Muscle layer of colon (tissue), 2 donors: ENCODE results near the gene HBD.
"Not testable (repeated sequence)": the region's sequence is repeated elsewhere in the genome, so short reads cannot be mapped to it uniquely, and the experiment has no call there.

Experiments
- H3K27ac ChIP-seq: one replicate; pipeline ENCODE4 v1.7.0; 2013; ENCODE audit warnings: low read depth, mild to moderate bottlenecking, low read length, moderate library complexity
- H3K27me3 ChIP-seq, 2 donors: one replicate each; pipeline ENCODE4 v1.7.0; 2013; ENCODE audit warnings: low read length in 2 of 2, mild to moderate bottlenecking in 2 of 2; ENCODE audit not compliant: insufficient read depth in 2 of 2, control insufficient read depth in 1 of 2
- H3K36me3 ChIP-seq: one replicate; pipeline ENCODE4 v1.7.0; 2013; ENCODE audit warnings: mild to moderate bottlenecking, low read length; ENCODE audit not compliant: insufficient read depth
- H3K4me1 ChIP-seq: one replicate; pipeline ENCODE4 v1.7.0; 2013; ENCODE audit warnings: mild to moderate bottlenecking, low read length; ENCODE audit not compliant: insufficient read depth
- H3K4me3 ChIP-seq, 2 donors: one replicate each; pipeline ENCODE4 v1.7.0; 2013; ENCODE audit warnings: low read length in 2 of 2, low read depth in 1 of 2, mild to moderate bottlenecking in 1 of 2, moderate library complexity in 1 of 2
- H3K9ac ChIP-seq: one replicate; pipeline ENCODE4 v1.7.0; 2013; ENCODE audit warnings: low read length
- H3K9me3 ChIP-seq: one replicate; pipeline ENCODE4 v1.7.0; 2013; ENCODE audit warnings: mild to moderate bottlenecking, low read length
- donor health status: abdominal sarcoma.
- donor health status: Adenocarcinoma of cecum.

The HBD gene

DNA sequence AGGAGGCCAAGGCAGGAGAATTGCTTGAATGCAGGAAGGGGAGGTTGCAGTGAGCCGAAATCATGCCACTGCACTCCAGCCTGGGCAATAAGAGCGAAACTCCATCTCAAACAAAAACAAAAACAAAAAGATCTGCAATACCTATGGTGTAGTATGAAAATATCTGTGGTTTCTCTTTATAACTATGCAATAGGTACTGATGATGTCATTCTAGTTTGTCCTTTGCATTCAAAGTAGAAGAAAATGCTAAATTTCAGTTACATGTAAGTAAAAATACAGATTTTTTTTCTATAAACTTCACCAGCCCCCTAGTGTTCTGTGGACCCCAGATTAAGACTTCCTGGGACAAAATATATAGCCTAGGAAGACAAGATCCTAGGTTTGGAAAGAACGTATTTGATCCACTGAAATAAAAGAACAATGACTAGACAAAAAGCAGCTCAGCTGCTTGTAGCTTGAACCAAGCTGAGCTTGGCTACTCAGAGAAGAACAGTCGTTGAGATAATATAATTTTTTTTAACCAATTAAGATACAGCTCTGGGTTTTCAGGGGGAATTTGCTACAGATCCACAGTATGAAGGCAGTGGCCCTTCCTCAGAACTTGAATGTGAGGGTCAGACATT lies 38.2 kb upstream of the HBD start:
- H3K4me1 ChIP-seq, result no peaks in the 10 kb centered on the region
- H3K4me3 ChIP-seq, result no peak overlapping the region
- no peak overlapping the region for H3K9ac ChIP-seq
- H3K27me3 ChIP-seq, result no peaks in the 10 kb centered on the region
- H3K9me3 ChIP-seq, result no peaks in the 10 kb centered on the region
- no peaks in the 10 kb centered on the region for H3K36me3 ChIP-seq
- H3K27ac ChIP-seq, result no peak overlapping the region

DNA sequence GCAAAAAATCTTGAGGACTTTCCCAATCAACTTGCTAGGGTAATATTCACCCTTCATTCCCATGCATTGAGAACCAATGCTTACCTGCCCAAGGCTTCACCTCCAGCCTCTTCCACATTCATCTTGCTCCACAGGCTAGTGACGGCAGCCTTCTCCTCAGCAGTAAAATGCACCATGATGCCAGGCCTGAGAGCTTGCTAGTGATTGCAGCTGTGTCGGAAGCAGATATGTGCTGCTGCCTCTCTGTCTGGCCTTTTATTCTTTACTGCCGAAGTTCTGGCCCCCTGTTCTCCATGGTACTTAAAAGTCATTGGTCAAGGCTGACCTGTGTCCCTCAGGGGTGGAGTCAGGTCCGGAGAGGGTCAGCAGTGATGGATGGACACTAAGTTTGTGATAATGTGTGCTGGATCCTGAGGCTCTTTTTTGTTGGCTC lies 35.4 kb upstream of the HBD start, which contains the start of gene HBE1:
TSS of gene HBE1 (minus strand) at position 231 of the 433 bp plus-strand sequence. CDS start at position 176, 55 bp downstream.
- Histone ChIP-seq H3K27ac (no peak within 1 kb of the TSS), H3K9ac (no peak within 1 kb of the TSS), H3K4me1 (no peaks in the 10 kb centered on the region), H3K9me3 (no peaks in the 10 kb centered on the region), H3K27me3 (no peaks in the 10 kb centered on the region), H3K4me3 (no peak within 1 kb of the TSS), H3K36me3 (no peaks in the 10 kb centered on the region)

DNA sequence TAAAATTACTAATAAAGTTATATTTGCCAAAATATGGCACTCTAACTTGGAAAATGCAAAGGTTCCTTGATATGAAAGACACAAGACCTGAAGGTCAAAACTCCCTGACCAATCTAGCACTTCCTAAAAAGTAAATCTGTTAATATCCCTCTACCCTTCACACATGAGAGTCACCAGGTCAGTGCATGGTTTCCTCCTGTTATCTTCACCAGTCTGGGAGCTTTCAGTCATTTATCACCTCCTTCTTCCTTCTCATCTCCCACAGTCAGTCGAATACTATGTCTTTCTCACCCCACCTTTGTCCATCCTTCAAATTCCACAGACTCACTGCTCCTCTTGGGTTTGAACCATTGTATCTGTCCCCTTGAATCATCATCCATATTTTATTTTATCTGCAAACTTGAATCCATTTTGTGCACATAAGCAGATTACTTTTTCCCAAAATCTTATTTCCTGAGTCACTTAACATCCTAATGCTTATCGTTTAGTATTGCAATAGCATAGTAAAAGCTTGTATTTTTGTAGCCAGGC lies 32.8 kb upstream of the HBD start:
- H3K27ac ChIP-seq, result no peak overlapping the region
- H3K9ac ChIP-seq, result no peak overlapping the region
- H3K36me3 ChIP-seq, result no peaks in the 10 kb centered on the region
- H3K4me3 ChIP-seq, result no peak overlapping the region
- H3K9me3 ChIP-seq, result no peaks in the 10 kb centered on the region
- no peaks in the 10 kb centered on the region for H3K4me1 ChIP-seq
- H3K27me3 ChIP-seq, result no peaks in the 10 kb centered on the region

DNA sequence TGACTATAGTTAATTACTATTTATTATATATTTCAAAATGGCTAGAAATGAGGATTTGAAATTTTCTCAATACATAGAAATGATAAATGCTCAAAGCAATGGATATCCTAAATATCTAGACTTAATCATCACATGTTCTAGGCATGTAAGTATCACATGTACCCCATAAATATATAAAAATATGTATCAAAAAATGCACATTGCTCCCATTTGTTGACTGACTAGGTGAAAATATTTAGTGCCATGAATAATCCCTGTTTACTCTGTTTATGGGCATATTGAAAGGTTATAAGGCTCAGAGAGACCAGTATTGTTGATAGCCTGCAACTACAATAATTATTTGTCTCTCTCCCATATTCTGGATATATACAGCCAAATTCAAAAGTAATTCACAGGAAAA lies 32.3 kb upstream of the HBD start:
- Histone ChIP-seq H3K27me3 (no peaks in the 10 kb centered on the region), H3K27ac (no peak overlapping the region), H3K4me3 (no peak overlapping the region), H3K4me1 (no peaks in the 10 kb centered on the region), H3K9me3 (no peaks in the 10 kb centered on the region), H3K36me3 (no peaks in the 10 kb centered on the region), H3K9ac (no peak overlapping the region)

DNA sequence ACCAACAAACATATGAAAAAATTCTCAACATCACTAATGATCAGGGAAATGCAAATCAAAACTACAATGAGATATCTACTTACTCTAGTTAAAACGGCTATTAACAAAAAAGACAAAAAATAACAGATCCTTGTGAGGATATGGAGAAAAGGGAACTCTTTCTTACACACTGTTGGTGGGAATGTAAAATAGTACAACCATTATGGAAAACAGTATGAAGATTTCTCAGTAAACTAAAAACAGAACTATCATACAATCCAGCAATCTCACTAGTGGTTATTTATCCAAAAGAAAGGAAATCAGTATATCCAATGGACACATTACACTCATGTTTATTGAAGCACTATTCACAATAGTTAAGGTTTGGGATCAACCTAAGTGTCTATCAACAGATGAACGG lies 31.5 kb upstream of the HBD start:
- H3K9ac ChIP-seq, result no peak overlapping the region
- no peaks in the 10 kb centered on the region for H3K4me1 ChIP-seq
- H3K4me3 ChIP-seq, result no peak overlapping the region
- H3K27me3 ChIP-seq, result no peaks in the 10 kb centered on the region
- no peak overlapping the region for H3K27ac ChIP-seq
- H3K9me3 ChIP-seq, result no peaks in the 10 kb centered on the region
- H3K36me3 ChIP-seq, result no peaks in the 10 kb centered on the region

DNA sequence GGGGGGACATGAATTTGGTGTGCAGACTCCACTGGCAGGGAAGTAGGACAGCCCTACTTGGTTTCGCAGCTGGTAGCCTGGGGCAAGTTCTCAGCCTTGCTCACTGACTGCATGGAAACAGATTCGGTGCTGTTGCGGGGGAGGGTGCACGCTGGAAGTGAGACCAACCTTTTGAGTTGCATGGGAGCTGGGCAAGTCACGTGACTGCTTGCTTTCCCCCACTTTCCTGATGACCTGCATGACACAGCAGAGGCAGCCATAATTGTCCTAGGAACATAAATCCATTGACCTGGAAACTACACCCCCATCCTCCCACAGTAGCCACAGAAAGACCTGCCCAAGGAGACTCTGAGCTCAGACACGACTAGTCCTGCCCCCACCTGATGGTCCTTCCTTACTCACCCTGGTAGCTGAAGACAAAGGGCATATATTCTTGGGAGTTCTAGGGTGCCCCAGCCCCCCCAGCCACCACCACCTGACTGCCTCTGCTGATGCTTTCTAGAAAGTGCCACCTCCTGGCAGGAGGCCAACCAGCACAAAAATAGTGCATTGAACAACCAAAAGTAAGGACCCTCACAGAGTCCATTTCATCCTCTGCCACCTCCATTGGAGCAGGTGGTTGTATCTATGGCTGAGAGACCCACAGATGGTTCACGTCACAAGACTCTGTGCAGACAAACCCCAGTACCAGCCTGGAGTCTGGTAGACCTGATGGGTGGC lies 24.4 kb upstream of the HBD start:
- H3K36me3 ChIP-seq, result no peaks in the 10 kb centered on the region
- no peaks in the 10 kb centered on the region for H3K27me3 ChIP-seq
- H3K9me3 ChIP-seq, result no peaks in the 10 kb centered on the region
- no peak overlapping the region for H3K27ac ChIP-seq
- no peaks in the 10 kb centered on the region for H3K4me1 ChIP-seq
- no peak overlapping the region for H3K4me3 ChIP-seq
- H3K9ac ChIP-seq, result no peak overlapping the region

DNA sequence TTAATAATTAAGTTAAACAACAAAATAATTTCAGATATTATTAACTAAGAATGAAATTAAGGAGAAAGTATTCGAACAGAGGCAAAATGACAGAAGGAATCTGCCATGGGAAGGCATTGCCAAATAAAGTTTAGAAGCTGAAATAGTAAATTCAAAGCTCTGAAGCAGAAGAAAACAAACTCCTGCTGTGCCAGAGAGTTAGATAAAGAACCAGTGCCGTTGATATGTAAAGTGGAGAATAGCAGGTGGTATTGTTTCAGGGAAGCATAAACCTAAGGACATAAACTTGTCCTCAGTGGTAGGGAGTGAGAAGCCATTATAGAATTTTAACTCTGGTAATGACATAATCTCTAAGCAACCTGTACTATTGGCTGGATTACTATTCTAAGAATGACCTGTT lies 23.0 kb upstream of the HBD start:
- no peaks in the 10 kb centered on the region for H3K4me1 ChIP-seq
- H3K9ac ChIP-seq, result no peak overlapping the region
- H3K9me3 ChIP-seq, result no peaks in the 10 kb centered on the region
- H3K4me3 ChIP-seq, result no peak overlapping the region
- H3K27ac ChIP-seq, result no peak overlapping the region
- no peaks in the 10 kb centered on the region for H3K27me3 ChIP-seq
- no peaks in the 10 kb centered on the region for H3K36me3 ChIP-seq

DNA sequence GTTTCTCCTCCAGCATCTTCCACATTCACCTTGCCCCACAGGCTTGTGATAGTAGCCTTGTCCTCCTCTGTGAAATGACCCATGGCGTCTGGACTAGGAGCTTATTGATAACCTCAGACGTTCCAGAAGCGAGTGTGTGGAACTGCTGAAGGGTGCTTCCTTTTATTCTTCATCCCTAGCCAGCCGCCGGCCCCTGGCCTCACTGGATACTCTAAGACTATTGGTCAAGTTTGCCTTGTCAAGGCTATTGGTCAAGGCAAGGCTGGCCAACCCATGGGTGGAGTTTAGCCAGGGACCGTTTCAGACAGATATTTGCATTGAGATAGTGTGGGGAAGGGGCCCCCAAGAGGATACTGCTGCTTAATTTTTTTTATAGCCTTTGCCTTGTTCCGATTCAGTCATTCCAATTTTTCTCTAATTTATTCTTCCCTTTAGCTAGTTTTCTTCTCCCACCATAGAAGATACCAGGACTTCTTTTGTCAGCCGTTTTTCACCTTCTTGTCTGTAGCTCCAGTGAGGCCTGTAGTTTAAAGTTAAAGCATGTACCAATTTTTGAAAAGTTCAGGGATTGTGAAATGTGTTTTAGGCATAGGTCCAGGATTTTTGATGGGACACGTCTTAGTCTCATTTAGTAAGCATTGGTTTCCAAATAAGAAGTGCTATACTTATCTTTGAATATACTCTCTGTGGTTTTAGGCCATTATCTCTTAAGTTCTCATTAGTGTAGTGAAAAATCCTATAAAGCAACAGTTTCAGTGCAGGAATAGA lies 20.5 kb upstream of the HBD start, which contains the start of gene HBG2:
TSS of gene HBG2 (minus strand) at position 136 of the 768 bp plus-strand sequence. CDS start at position 83, 53 bp downstream.
- not testable (repeated sequence) for H3K27ac ChIP-seq, H3K9me3 ChIP-seq, H3K4me1 ChIP-seq, H3K27me3 ChIP-seq, H3K36me3 ChIP-seq, H3K4me3 ChIP-seq, H3K9ac ChIP-seq

DNA sequence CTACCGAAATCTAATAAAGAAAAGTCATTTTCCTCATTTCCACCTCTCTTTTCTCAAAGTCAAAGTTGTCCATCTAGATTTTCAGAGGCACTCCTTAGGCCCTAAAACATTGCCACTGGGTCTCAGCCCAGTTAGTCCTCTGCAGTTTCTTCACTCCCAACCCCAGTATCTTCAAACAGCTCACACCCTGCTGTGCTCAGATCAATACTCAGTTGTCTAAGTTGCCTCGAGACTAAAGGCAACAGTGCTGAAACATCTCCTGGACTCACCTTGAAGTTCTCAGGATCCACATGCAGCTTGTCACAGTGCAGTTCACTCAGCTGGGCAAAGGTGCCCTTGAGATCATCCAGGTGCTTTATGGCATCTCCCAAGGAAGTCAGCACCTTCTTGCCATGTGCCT lies 19.7 kb upstream of the HBD start:
- not testable (repeated sequence) for H3K27me3 ChIP-seq

DNA sequence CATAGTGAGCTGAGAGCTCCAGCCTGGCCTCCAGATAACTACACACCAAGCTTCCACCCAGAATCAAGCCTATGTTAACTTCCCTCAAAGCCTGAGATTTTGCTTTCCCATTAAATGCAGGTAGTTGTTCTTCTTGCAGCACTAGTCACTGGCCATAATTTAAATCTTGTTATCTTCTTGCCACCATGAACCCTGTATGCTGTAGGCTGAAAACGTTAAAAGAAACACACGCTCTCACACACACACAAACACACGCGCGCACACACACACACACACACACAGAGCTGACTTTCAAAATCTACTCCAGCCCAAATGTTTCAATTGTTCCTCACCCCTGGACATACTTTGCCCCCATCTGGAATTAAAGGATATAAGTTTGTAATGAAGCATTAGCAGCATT lies 19.2 kb upstream of the HBD start:
- not testable (repeated sequence) for H3K36me3 ChIP-seq, H3K27ac ChIP-seq, H3K9me3 ChIP-seq, H3K4me3 ChIP-seq, H3K27me3 ChIP-seq, H3K4me1 ChIP-seq, H3K9ac ChIP-seq

More for the DNA sequence above, 19.7 kb upstream of the HBD start:
- H3K4me3 ChIP-seq, H3K4me1 ChIP-seq, H3K36me3 ChIP-seq, H3K9me3 ChIP-seq, H3K27ac ChIP-seq, H3K9ac ChIP-seq: not testable (repeated sequence)

DNA sequence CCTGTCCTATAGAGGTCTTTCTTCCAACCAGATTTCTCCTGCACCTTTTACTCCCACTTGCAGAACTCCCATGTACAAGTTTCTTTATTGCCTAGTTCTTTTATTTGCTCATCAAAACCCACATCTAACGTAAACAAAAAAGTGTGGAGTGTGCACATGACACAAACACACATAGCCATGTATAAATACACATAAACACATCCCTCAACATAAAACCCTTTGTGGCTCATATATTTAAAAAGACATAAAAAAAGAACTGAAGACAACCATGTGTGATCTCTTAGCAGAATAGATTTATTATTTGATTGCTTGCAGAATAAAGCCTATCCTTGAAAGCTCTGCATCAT lies 18.6 kb upstream of the HBD start:
- Histone ChIP-seq H3K9me3 (no peaks in the 10 kb centered on the region), H3K27me3 (no peaks in the 10 kb centered on the region), H3K36me3 (no peaks in the 10 kb centered on the region), H3K4me1 (no peaks in the 10 kb centered on the region), H3K27ac (no peak overlapping the region), H3K9ac (no peak overlapping the region), H3K4me3 (no peak overlapping the region)
